ENCODE measurements around the gene SYT6. TPM values are rescaled to one million over a fixed set of nuclear protein-coding genes. Genes with fewer than 3 reads are reported as not detected.

SYT6 gene
- total RNA-seq, 4 donors from 2014 or later, result 0.30 to 0.44 TPM; not detected in 2

DNA sequence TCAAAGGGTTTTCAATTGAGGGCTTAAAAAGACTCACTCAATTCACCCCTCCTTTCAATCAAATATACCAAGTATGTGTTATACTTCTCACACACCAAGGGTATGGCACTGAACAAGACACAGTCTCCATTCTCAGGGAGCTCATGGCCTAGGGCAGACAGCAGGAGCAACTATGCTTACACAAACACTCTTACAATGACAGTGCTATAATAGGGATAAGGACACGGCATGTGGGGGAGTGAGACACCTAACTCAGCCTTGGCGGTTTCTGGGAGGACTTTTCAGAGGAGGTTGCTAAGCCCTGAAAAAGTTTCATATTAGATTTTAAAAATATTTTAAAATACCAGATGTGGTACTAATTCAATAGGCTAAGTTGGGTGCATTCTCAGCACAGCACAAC, 22.7 kb upstream of the SYT6 start:
- no peak overlapping the region for H3K27ac ChIP-seq
- H3K9me3 ChIP-seq, result peaks cover 0 to 4% (median 0%) of the 10 kb centered on the region in 4 donors
- no peaks in the 10 kb centered on the region for H3K27me3 ChIP-seq
- DNase-seq (ENCODE audit: low spot score in 2 of 2), result no peak
- no peaks in the 10 kb centered on the region for H3K36me3 ChIP-seq
- no peak overlapping the region for H3K4me3 ChIP-seq
- H3K4me1 ChIP-seq, result peaks cover 0 to 12% (median 0%) of the 10 kb centered on the region in 4 donors
- 75 to 80% methylated on average over 2 of the region's 2 CpGs for WGBS, 2 donors
- TF ChIP-seq POLR2A (IDR thresholded peaks at IDR 0.05), result no peak
- TF ChIP-seq, protein P1, sequence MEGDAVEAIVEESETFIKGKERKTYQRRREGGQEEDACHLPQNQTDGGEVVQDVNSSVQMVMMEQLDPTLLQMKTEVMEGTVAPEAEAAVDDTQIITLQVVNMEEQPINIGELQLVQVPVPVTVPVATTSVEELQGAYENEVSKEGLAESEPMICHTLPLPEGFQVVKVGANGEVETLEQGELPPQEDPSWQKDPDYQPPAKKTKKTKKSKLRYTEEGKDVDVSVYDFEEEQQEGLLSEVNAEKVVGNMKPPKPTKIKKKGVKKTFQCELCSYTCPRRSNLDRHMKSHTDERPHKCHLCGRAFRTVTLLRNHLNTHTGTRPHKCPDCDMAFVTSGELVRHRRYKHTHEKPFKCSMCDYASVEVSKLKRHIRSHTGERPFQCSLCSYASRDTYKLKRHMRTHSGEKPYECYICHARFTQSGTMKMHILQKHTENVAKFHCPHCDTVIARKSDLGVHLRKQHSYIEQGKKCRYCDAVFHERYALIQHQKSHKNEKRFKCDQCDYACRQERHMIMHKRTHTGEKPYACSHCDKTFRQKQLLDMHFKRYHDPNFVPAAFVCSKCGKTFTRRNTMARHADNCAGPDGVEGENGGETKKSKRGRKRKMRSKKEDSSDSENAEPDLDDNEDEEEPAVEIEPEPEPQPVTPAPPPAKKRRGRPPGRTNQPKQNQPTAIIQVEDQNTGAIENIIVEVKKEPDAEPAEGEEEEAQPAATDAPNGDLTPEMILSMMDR (IDR thresholded peaks at IDR 0.05), result no peak
- no peak for TF ChIP-seq EP300 (IDR thresholded peaks at IDR 0.05)

DNA sequence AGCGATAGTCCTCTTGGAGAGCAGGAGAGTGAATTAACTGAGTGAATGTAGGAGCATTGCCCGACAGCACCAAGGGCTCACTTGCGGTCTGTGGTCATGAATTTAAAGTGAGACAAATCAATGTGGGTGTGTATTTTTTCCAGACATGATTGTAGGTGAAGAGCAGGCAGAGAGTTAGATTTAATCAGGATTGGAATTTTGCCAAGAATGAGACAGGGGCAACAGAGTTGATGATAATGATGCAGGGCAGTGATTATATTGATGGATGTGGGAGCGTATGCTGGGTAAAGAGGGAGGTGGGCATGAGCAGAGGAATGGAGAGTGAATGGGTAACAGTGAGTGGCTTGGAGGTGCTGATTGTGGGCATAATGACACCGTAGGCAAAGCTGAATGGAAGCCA, 20.0 kb upstream of the SYT6 start:
- Histone ChIP-seq H3K4me3 (no peak overlapping the region), H3K36me3 (no peaks in the 10 kb centered on the region), H3K27me3 (no peaks in the 10 kb centered on the region), H3K4me1 (peaks cover 0 to 12% (median 0%) of the 10 kb centered on the region in 4 donors), H3K9me3 (peaks cover 0 to 4% (median 0%) of the 10 kb centered on the region in 4 donors), H3K27ac (no peak overlapping the region)
- DNase-seq (ENCODE audit: low spot score in 2 of 2), result no peak
- WGBS, 2 donors, result 82 to 87% methylated on average over 5 of the region's 5 CpGs
- TF ChIP-seq POLR2A (IDR thresholded peaks at IDR 0.05) (no peak), EP300 (IDR thresholded peaks at IDR 0.05) (no peak)
- TF ChIP-seq, protein P1 (IDR thresholded peaks at IDR 0.05), result no peak

DNA sequence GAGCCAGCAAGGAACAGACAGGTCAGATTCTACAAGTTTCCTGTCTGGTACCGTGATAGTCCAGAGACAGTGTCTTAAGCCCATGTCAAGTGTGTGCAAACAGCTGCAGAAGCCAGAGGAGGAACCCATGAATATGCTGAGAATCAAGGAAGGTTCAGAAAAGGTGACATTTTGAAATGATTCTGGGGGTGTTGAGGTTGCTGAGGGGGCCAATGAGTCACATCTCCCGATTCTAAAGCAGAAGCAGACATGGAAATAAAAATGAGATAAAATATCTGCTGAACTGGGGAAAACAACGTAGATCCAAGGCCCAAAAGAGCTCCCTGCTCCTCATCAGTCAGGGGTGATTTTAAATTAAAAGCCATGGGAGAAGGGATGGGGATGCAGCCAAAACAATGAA, 15.8 kb upstream of the SYT6 start:
- Histone ChIP-seq H3K27me3 (no peaks in the 10 kb centered on the region), H3K4me1 (no peaks in the 10 kb centered on the region), H3K36me3 (no peaks in the 10 kb centered on the region), H3K9me3 (peaks cover 0 to 4% (median 0%) of the 10 kb centered on the region in 4 donors), H3K4me3 (no peak overlapping the region), H3K27ac (no peak overlapping the region)
- TF ChIP-seq POLR2A (IDR thresholded peaks at IDR 0.05) (no peak), EP300 (IDR thresholded peaks at IDR 0.05) (no peak)
- TF ChIP-seq, protein P1 (IDR thresholded peaks at IDR 0.05), result no peak
- 78 to 80% methylated on average over 3 of the region's 3 CpGs for WGBS, 2 donors
- DNase-seq (ENCODE audit: low spot score in 2 of 2), result no peak

DNA sequence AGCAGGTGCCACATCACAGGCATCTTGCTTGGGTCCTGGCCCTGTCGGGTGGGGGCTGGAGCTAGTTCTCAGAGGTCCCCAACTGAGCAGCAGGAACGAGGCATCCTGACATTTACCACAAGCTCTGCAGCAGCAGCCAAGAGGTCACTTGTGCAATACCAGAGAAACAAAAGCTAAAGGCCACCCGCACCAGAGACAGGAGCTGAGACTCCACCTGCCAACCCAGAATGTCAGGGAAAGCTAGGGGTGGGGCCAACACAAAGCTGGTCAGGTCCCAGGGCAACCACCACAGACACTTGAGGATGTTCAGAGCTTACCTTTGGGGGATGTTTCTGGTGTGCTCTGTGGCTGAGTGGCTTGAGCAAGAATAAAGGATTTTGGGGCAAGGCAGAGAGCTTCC, 13.6 kb upstream of the SYT6 start:
- H3K27ac ChIP-seq, result no peak overlapping the region
- H3K4me3 ChIP-seq, result no peak overlapping the region
- TF ChIP-seq, protein P1 (IDR thresholded peaks at IDR 0.05), result no peak
- no peak for TF ChIP-seq POLR2A (IDR thresholded peaks at IDR 0.05)
- TF ChIP-seq EP300 (IDR thresholded peaks at IDR 0.05), result no peak
- H3K9me3 ChIP-seq, result peaks cover 0 to 1% (median 0%) of the 10 kb centered on the region in 4 donors
- WGBS, 2 donors, result 65 to 68% methylated on average over 3 of the region's 3 CpGs
- no peaks in the 10 kb centered on the region for H3K36me3 ChIP-seq
- DNase-seq (ENCODE audit: low spot score in 2 of 2), result no peak
- no peaks in the 10 kb centered on the region for H3K4me1 ChIP-seq
- H3K27me3 ChIP-seq, result no peaks in the 10 kb centered on the region

DNA sequence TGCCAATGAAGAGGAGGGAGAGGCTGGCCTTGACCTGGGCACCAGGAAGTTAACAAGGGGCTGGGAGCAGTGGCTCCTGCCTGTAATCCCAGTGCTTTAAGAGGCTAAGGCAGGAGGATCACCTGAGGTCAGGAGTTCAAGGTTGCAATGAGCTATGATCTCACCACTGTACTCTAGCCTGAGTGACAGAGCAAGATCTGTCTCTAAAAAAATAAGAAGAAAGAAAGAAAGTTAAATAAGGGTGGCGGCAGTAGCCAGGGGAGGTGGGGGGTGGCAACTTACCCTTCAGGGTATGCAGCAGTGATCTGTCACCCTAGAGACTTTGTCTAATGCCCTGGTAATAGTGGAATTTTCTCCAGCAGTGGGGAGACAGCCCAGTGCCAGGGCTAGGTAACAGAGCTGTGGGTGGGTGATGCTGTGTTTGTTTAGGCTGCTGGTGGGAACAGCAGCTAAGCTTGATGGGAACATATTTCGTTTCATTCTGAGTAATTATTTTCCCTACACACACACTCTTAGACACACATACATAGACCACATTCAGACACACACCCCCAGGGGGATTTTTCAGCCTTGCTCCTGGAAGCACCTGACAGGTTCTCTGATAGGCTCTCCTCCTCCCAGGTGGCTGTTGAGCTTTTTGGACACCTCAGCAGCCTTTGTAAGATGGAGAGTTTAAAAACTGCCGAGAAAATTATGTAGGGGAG, 11.3 kb upstream of the SYT6 start:
- Histone ChIP-seq H3K4me3 (no peak overlapping the region), H3K27ac (no peak overlapping the region), H3K36me3 (no peaks in the 10 kb centered on the region), H3K4me1 (no peaks in the 10 kb centered on the region), H3K27me3 (no peaks in the 10 kb centered on the region), H3K9me3 (no peaks in the 10 kb centered on the region)
- no peak for DNase-seq (ENCODE audit: low spot score in 2 of 2)
- WGBS, 2 donors, result 84% methylated on average over 3 of the region's 3 CpGs
- TF ChIP-seq POLR2A (IDR thresholded peaks at IDR 0.05), result no peak
- TF ChIP-seq, protein P1 (IDR thresholded peaks at IDR 0.05), result no peak
- TF ChIP-seq EP300 (IDR thresholded peaks at IDR 0.05), result no peak
